Activated CD4-positive, alpha-beta memory T cell treated with anti-CD3 and anti-CD28 coated beads, Interleukin-2, amount 10 ng/mL, durations not matched to agents 7 days and 5 days (primary cell): ENCODE data around the gene PAX8. TPM values are rescaled to one million over a fixed set of nuclear protein-coding genes. Genes with fewer than 3 reads are reported as not detected.
"Not testable (repeated sequence)": the region's sequence is repeated elsewhere in the genome, so short reads cannot be mapped to it uniquely, and the experiment has no call there.

Experiments used
- CTCF ChIA-PET: fragments of 350-600 bp; sonication (Branson Sonifier 250); formaldehyde crosslinking; loops from one replicate; lab custom pipeline; 2021; ENCODE audit warnings: antibody characterized with exemption, inconsistent platforms; lab: Charles Lee
- POLR2A ChIA-PET: fragments of 350-600 bp; sonication (Branson Sonifier 250); formaldehyde crosslinking; loops from one replicate; lab custom pipeline; 2021; ENCODE audit warnings: antibody characterized with exemption; lab: Charles Lee
- DNase-seq: peaks from one replicate; pipeline ENCODE4 v3.0.0-alpha.2; 2020
- H3K27ac Mint-ChIP-seq: one replicate; pipeline ENCODE4 v1.8.0; 2021; ENCODE audit warnings: mild to moderate bottlenecking, mixed read lengths
- H3K27me3 Mint-ChIP-seq: one replicate; pipeline ENCODE4 v1.8.0; 2021; ENCODE audit warnings: mixed read lengths
- H3K36me3 Mint-ChIP-seq: one replicate; pipeline ENCODE4 v1.8.0; 2021; ENCODE audit warnings: low read depth, mixed read lengths
- H3K4me1 Mint-ChIP-seq: one replicate; pipeline ENCODE4 v1.8.0; 2021; ENCODE audit warnings: mixed read lengths
- H3K4me3 Mint-ChIP-seq: one replicate; pipeline ENCODE4 v1.8.0; 2021; ENCODE audit warnings: mild to moderate bottlenecking, mixed read lengths
- H3K9me3 Mint-ChIP-seq: one replicate; pipeline ENCODE4 v1.8.0; 2021; ENCODE audit warnings: mixed read lengths
- total RNA-seq, 2 experiments: library from RNA; stranded (reverse); gene quantifications; one replicate each; pipeline ENCODE4 v1.2.3, GENCODE V29; 2021

Gene PAX8
- total RNA-seq, 2 experiments from 2014 or later = 1.7 TPM

DNA sequence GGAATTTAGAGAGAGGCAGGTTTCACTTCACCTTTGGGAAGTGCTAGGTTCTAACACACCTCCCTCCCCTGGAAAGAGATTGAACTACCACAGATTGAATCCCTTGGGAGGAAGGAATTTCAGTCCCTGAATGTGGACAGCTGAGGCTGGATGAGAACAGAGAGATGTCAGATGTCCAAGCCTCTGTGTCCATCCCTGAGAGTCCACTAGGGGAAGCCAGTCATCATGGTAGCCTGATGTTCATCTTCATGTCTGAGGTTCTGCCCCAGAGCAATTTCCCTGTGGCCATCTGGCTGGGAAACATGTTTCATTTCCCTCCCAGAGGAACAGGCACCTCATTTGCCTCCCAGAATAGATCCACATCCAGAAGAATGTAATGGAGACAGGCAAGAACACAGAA lies 30.1 kb upstream of the PAX8 start:
- H3K27ac Mint-ChIP-seq, POLR2A ChIA-PET, DNase-seq, H3K4me3 Mint-ChIP-seq, H3K36me3 Mint-ChIP-seq, H3K4me1 Mint-ChIP-seq, H3K9me3 Mint-ChIP-seq: not testable (repeated sequence)
- peaks cover 20% of the 10 kb centered on the region for H3K27me3 Mint-ChIP-seq
- CTCF ChIA-PET = interaction anchor here (1.3 kb wide), 1 partner anchor 110 kb away, joined by 3 read pairs; no protein-coding TSS in a partner anchor

DNA sequence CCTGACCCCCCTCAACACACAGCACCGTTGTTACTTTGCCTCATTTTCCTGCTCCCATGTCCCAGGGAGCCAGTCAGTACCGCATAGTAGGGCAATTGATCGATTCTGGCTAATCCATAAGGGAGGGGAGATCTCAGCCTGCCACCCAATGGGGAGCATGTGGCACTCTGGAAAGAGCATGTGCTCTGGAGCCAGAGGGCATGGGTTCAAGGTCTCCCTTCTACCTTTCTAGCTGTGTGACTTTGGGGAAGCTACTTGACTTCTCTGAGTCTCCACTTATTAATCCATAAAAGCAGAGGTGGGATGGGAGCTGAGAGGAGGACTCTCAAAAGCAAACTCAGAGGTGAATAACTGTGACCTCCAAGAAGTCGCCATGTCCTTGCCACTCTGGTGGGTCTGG lies 27.5 kb upstream of the PAX8 start:
- CTCF ChIA-PET, H3K27ac Mint-ChIP-seq: not testable (repeated sequence)

DNA sequence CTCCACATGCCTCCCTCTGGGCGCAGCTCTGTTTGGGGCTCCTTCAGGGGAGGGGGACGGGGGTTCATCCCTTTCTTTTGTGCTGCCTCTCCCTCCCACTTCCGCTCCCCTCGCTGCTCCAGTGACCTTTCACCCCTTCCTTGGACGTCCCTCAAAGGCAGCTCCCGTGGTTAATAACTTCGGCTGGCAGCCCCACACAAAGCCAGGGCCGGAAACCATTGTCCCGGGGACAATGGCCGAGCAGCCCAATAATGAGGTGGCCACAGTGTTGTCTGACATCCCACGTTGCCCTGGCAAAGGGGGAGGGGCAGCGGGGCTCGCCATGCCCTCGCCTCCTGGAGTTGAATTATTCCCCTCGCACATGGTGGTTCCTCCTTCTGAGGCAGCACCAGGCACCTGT lies 27.0 kb upstream of the PAX8 start:
- POLR2A ChIA-PET, H3K4me3 Mint-ChIP-seq, CTCF ChIA-PET, H3K27ac Mint-ChIP-seq, H3K36me3 Mint-ChIP-seq, H3K9me3 Mint-ChIP-seq, H3K4me1 Mint-ChIP-seq, DNase-seq: not testable (repeated sequence)
- H3K27me3 Mint-ChIP-seq = peaks cover 13% of the 10 kb centered on the region

More for the DNA sequence above, 27.5 kb upstream of the PAX8 start:
- peaks cover 13% of the 10 kb centered on the region for H3K27me3 Mint-ChIP-seq
- H3K4me1 Mint-ChIP-seq, DNase-seq, H3K4me3 Mint-ChIP-seq, POLR2A ChIA-PET, H3K9me3 Mint-ChIP-seq, H3K36me3 Mint-ChIP-seq: not testable (repeated sequence)

DNA sequence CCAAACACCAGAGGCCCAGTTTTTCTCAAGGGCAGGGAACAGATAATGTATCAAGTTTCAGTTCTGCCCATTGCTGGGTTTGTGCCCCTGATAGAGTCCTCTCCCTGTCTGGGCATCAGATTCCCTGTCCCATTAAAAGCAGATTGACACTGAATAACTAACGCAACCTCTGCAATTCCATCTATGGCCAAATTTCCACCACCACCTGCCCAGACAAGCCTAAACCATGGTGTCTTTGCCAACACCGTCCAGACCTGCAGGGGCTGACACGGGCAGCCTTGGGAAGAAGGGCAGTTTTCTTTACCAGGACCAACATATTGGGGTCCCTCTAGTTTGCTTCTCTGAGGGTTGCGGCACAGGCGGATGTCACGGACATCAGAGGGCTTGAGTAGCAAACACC lies 26.4 kb upstream of the PAX8 start:
- no peak overlapping the region for H3K27ac Mint-ChIP-seq
- H3K4me1 Mint-ChIP-seq = no peaks in the 10 kb centered on the region
- H3K9me3 Mint-ChIP-seq = no peaks in the 10 kb centered on the region
- H3K27me3 Mint-ChIP-seq = peaks cover 13% of the 10 kb centered on the region
- no peak overlapping the region for H3K4me3 Mint-ChIP-seq
- no peaks in the 10 kb centered on the region for H3K36me3 Mint-ChIP-seq
- POLR2A ChIA-PET = no interaction called here
- DNase-seq = no peak
- CTCF ChIA-PET = no interaction called here

DNA sequence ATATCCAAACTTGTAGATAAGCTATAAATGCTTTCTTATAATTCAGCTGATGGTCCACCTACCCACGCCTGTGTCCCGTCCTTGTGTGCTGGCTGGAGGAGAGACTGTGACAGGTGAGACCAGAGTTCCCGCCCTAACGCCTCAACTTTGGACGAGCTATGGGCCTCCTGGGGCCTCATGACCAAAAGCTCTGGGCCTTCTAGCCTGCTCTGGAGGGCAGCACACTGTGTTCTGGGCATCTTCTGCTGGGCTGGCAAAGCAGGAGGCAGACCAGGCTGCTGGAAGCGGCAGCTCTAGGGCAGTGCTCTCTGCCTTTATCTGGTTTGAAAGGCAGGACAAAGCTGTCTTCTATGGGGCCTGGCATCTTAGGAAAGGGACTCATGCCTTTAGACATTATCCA lies 26.0 kb upstream of the PAX8 start:
- POLR2A ChIA-PET = no interaction called here
- Mint-ChIP-seq H3K27ac (no peak overlapping the region), H3K27me3 (peaks cover 13% of the 10 kb centered on the region)

DNA sequence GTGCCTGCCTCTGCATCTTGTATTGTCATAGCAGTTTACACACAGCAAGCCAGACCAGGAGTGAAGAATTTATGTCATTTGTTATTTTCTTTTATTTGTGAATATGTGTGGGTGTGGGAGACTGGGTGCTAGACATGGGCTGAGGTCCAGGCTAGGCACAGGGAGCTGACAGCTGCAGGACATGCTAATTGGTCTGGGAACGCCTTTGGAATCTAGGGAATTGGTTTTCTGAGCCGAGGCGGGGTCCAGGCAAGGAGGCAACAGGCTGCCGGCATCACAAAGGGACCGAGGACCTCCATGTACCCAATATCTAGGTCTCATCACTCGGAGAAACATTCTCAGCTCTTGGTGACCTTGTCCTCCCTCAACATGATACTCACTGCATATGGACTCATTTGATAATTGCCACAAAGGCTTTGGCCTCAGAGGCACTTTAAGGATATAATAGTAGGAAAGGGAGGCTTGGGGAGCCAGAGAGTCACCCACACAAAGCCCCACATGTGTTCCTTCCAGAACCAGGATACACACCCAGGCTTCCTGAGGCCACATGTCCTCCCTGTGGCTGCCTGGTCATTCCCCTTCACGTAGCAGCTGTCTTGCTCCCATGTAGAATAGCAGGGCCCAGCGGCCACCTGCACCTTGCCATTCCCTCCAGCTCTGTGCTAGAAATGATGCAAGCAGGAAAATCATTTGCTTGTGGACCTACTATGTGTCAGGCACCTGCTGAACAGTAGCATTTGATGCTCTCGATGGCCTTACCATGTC lies 23.7 kb upstream of the PAX8 start:
- H3K4me1 Mint-ChIP-seq, H3K9me3 Mint-ChIP-seq, H3K4me3 Mint-ChIP-seq, H3K27me3 Mint-ChIP-seq, DNase-seq, H3K36me3 Mint-ChIP-seq, CTCF ChIA-PET, H3K27ac Mint-ChIP-seq: not testable (repeated sequence)
- POLR2A ChIA-PET = interaction anchor here (0.6 kb wide), 1 partner anchor 53 kb away, joined by 3 read pairs; no protein-coding TSS in a partner anchor

More for the DNA sequence above, 26.0 kb upstream of the PAX8 start:
- Mint-ChIP-seq H3K4me3 (no peak overlapping the region), H3K36me3 (no peaks in the 10 kb centered on the region), H3K9me3 (no peaks in the 10 kb centered on the region), H3K4me1 (no peaks in the 10 kb centered on the region)
- no peak for DNase-seq
- CTCF ChIA-PET = no interaction called here

DNA sequence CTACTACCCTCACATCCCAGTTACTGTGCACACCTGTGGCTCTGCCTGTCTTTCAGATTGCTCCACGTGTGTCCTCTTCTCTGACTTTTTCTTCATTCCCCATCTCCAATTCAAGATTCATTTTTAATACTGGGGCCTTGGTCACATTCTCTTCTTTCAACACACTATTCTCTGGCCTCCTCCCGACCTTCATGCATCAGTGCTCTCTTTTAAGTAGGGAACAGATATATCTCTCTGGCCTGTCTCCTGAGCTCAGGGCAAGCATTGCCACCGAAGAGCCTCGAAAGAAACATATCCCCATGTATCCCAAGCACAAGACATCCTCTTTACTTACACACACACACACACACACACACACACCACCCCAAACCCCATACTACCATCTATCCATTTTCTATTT lies 21.6 kb upstream of the PAX8 start:
- POLR2A ChIA-PET = no interaction called here
- Mint-ChIP-seq H3K4me3 (no peak overlapping the region), H3K9me3 (no peaks in the 10 kb centered on the region), H3K27me3 (peaks cover 15% of the 10 kb centered on the region), H3K36me3 (no peaks in the 10 kb centered on the region), H3K27ac (no peak overlapping the region), H3K4me1 (no peaks in the 10 kb centered on the region)
- DNase-seq = no peak
- CTCF ChIA-PET = no interaction called here

DNA sequence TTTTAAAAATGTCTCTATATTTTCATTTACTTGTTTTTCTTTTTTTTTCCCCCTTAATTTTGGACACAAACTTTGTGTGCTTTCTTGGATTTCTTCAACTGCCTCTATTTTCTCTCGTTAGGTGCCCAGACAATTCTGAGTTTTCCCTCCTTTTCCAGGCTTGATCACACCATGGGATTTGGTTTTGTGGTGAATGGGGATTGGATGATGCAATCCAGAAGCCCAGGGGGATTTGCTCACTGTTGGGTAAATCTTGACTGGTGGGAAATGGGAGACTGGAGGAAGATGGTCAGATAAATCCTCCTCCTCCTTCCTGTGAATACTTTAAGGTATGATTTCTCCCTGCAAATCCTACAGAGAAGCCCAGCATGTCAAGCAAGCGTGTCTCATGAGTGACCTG lies 19.5 kb upstream of the PAX8 start:
- no peak for DNase-seq
- no peaks in the 10 kb centered on the region for H3K9me3 Mint-ChIP-seq
- ChIA-PET CTCF (interaction anchor here (1.4 kb wide), 1 partner anchor 45 kb away, joined by 4 read pairs; no protein-coding TSS in a partner anchor), POLR2A (no interaction called here)
- H3K4me3 Mint-ChIP-seq = no peak overlapping the region
- H3K27ac Mint-ChIP-seq = no peak overlapping the region
- peaks cover 31% of the 10 kb centered on the region for H3K27me3 Mint-ChIP-seq
- H3K4me1 Mint-ChIP-seq = no peaks in the 10 kb centered on the region
- no peaks in the 10 kb centered on the region for H3K36me3 Mint-ChIP-seq

DNA sequence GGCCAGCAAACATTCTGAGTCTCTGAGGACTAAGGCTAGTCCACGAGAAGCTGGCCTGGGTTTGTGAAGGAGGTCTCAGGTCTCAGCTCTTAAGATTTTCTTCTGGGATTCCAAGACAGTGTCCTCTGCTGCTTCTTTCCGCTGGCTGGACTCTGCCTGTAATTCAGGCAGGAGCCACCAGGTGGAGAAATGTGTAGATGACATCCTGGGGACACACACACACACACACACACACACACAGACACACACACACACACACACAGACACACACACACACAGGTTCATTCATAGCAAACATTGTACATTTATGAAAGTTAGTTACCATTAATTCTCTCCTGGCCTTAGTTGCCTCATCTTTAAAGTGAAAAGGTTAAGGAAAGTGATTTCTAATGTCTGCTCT lies 18.9 kb upstream of the PAX8 start:
- H3K4me1 Mint-ChIP-seq, H3K9me3 Mint-ChIP-seq, POLR2A ChIA-PET, H3K4me3 Mint-ChIP-seq, H3K36me3 Mint-ChIP-seq, H3K27ac Mint-ChIP-seq: not testable (repeated sequence)
- peak; percentile 51 for DNase-seq
- H3K27me3 Mint-ChIP-seq = peaks cover 37% of the 10 kb centered on the region
- CTCF ChIA-PET = interaction anchor here (1.4 kb wide), 1 partner anchor 45 kb away, joined by 4 read pairs; no protein-coding TSS in a partner anchor

DNA sequence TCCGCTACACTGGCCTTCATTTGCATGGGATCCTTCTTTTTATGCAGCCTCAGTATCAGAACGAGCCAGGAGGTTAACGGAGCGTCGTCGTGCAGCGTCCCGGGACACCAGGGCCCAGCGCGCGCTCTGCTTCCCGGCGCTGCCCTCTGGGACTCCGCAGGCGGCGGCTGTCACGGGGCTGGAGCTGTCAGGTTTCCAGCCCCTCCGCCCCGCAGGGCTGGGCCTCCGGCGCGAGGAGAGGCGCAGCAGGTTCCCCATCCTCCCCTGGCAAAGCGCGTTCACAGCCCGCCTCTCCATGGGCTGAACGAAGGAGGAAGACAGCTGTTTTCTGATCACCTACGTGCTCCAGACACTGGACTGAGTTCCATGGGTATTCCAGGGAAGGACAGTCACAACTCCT lies 12.5 kb upstream of the PAX8 start:
- POLR2A ChIA-PET = no interaction called here
- CTCF ChIA-PET = no interaction called here
- Mint-ChIP-seq H3K4me1 (no peaks in the 10 kb centered on the region), H3K4me3 (no peak overlapping the region), H3K9me3 (no peaks in the 10 kb centered on the region), H3K36me3 (no peaks in the 10 kb centered on the region), H3K27me3 (peaks cover 70% of the 10 kb centered on the region), H3K27ac (no peak overlapping the region)
- no peak for DNase-seq

DNA sequence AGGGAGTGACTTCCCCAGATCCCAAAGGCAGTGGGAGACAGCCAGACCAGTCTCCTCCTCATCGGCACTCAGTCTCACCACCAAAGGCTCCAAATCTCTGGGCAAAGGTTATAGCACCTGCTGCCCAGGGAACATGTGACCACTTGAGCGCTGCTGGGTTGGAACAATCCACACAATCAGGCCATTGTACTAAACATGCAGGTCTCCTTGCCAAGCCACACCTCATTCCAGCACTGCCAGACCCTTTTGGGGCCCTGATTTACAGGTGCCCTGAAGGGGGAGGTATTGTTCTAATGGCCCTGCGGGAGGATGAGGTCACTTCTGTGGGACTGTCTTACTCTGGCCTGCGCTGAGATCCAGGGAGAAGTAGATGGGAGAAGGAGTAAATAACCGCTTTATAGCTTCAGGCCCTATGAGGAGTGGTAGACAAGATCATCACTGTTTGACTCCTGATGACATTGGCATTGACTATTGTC lies 10.0 kb upstream of the PAX8 start:
- DNase-seq, H3K27ac Mint-ChIP-seq, H3K4me1 Mint-ChIP-seq, CTCF ChIA-PET, POLR2A ChIA-PET, H3K9me3 Mint-ChIP-seq, H3K36me3 Mint-ChIP-seq, H3K4me3 Mint-ChIP-seq: not testable (repeated sequence)
- H3K27me3 Mint-ChIP-seq = peaks cover 59% of the 10 kb centered on the region

DNA sequence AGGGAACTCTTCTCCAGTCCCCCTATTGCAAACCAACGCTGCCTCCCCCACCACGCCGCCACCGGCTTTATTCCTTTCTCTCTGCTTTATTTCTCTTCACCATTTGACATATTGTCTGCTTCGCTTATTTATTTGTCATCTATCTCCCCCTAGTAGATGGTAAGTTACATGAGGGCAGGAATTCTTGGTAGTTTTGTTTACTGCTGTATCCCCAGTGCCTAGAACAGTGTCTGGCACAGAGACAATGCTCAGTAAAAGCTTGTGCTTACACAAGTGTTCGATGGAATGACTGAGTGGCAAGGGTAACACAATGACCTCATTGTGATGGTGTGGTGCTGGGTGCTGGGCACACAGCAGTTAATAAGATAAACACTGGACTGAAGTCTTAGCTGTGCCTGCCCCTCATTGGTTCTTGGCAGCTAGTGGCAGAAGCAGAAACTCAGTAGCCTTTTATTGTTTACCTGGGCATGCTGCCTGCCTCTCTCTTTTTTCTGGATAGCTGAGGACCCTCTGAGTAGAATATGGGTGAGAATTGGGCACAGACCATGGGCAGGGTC lies 9.5 kb upstream of the PAX8 start:
- DNase-seq, H3K36me3 Mint-ChIP-seq, POLR2A ChIA-PET, H3K4me1 Mint-ChIP-seq, H3K9me3 Mint-ChIP-seq, H3K4me3 Mint-ChIP-seq, CTCF ChIA-PET, H3K27ac Mint-ChIP-seq: not testable (repeated sequence)
- peaks cover 54% of the 10 kb centered on the region for H3K27me3 Mint-ChIP-seq

DNA sequence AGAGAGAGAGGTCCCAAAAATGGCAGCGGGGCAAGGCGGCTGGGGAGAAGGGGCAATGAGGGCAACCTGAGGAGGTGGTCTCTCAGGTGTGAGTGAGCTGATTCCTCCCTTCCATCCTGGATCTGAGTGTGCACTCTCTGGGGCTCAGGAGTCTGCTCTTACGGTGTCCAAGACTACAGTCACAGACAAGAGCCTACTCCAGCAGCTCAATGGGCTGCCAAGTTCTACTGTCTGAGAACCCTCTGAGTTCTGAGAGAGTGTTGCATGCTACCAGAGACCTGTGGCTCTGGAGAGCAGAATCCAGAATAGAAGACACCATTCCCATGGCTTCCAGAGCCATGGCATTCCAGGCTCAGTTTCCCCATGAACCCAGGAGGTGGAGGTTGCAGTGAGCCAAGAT lies 7.1 kb upstream of the PAX8 start:
- POLR2A ChIA-PET = no interaction called here
- Mint-ChIP-seq H3K36me3 (no peaks in the 10 kb centered on the region), H3K27ac (no peak overlapping the region), H3K9me3 (no peaks in the 10 kb centered on the region), H3K4me1 (no peaks in the 10 kb centered on the region), H3K27me3 (peaks cover 48% of the 10 kb centered on the region), H3K4me3 (no peak overlapping the region)
- no peak for DNase-seq
- CTCF ChIA-PET = no interaction called here

DNA sequence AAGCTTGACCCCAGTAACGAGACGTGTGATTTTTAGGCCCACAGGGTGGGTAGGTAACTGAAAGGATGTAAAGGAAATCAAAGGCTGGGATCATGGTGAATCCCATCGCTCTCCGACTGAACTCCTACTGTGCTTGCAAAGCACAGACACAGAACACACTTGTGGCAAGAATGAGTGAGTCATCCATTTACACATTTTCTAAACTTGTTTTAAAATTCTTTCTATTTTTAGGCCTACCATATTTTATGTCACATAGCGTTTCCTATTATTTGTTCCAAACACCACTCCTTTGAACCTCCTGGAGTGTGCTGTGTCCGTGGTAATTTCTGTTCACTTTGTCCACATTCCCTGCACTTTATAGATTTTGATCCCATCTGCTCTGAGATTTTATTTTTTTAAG lies 6.3 kb upstream of the PAX8 start:
- H3K4me1 Mint-ChIP-seq, CTCF ChIA-PET, H3K9me3 Mint-ChIP-seq, H3K4me3 Mint-ChIP-seq, H3K36me3 Mint-ChIP-seq, H3K27ac Mint-ChIP-seq, DNase-seq, POLR2A ChIA-PET: not testable (repeated sequence)
- H3K27me3 Mint-ChIP-seq = peaks cover 52% of the 10 kb centered on the region
